HCT116 (cell line): ENCODE results near the gene ZNF436. TPM values are rescaled to one million over a fixed set of nuclear protein-coding genes. Genes with fewer than 3 reads are reported as not detected.
A peak's percentile ranks its signal among the peaks of the same experiment; 100 is the strongest.

Source experiments
- ATAC-seq: fragments of 200-7000 bp; cut with Tn5 transposase; 2 replicates; pipeline ENCODE4 v1.9.1; 2020; ENCODE audit warnings: mild to moderate bottlenecking, moderate library complexity
- BruUV-seq: library from RNA; stranded (reverse); fragments of 400-500 nt; replicated peaks from 2 replicates; lab custom pipeline; 2021; lab: Mats Ljungman, UMichigan
- CTCF ChIA-PET: fragments of 300-600 bp; sonication (Branson Sonifier 250); formaldehyde crosslinking; loops from one replicate; lab custom pipeline; 2021; ENCODE audit warnings: antibody characterized with exemption; lab: Charles Lee
- POLR2A ChIA-PET: fragments of 300-600, 350-600 bp; sonication (Branson Sonifier 250); formaldehyde crosslinking; loops from one replicate; lab custom pipeline; 2021; ENCODE audit warnings: antibody characterized with exemption; lab: Charles Lee
- RAD21 ChIA-PET, 2 experiments: fragments of 300-600 bp; sonication (Branson Sonifier 250); formaldehyde crosslinking; loops; one replicate each; lab custom pipeline; 2023; ENCODE audit warnings: low total read pairs in 2 of 2; ENCODE audit not compliant: uncharacterized antibody in 2 of 2, unreplicated experiment in 2 of 2, low non-redundant PET in 1 of 2; lab: Charles Lee
- DNase-seq: peaks from one replicate; pipeline ENCODE4 v3.0.0-alpha.2; 2010; ENCODE audit warnings: low read depth, low spot score
- H2AFZ ChIP-seq: fragments of 200-600 bp; shearing (Covaris generic), sonication (generic); 2 replicates; pipeline ENCODE4 v1.6.1; 2017; ENCODE audit warnings: low read depth, mixed run types, mixed read lengths, antibody characterized with exemption, low read length; ENCODE audit not compliant: poor library complexity, severe bottlenecking
- H3K27ac ChIP-seq: 2 replicates; pipeline ENCODE4 v1.5.1; 2012; ENCODE audit warnings: low read depth, low read length
- H3K27me3 ChIP-seq: fragments of 200-600 bp; sonication (generic); 2 replicates; pipeline ENCODE4 v1.6.1; 2016; ENCODE audit warnings: mixed run types, low read length, mixed read lengths; ENCODE audit not compliant: insufficient read depth
- H3K36me3 ChIP-seq, 2 experiments: fragments of 200-500 bp in 1 of 2; fragments of 200-600 bp in 1 of 2; sonication (Bioruptor generic) in 1 of 2; sonication (generic) in 1 of 2; 2 replicates each; pipeline versions ENCODE4 v1.5.1 to v1.6.1; 2014 to 2016; ENCODE audit warnings: low read length in 2 of 2, inconsistent platforms in 1 of 2, mixed read lengths in 1 of 2, mixed run types in 1 of 2; ENCODE audit not compliant: insufficient read depth in 2 of 2, control insufficient read depth in 1 of 2
- H3K4me1 ChIP-seq, 2 experiments: fragments of 200-600 bp in 1 of 2; sonication (generic) in 1 of 2; 2 replicates each; pipeline versions ENCODE4 v1.5.1 to v1.6.1; 2012 to 2017; ENCODE audit warnings: low read length in 2 of 2, inconsistent platforms in 1 of 2, mild to moderate bottlenecking in 1 of 2, mixed read lengths in 1 of 2, mixed run types in 1 of 2, moderate library complexity in 1 of 2; ENCODE audit not compliant: insufficient read depth in 2 of 2, control insufficient read depth in 1 of 2
- H3K4me2 ChIP-seq: fragments of 200-600 bp; sonication (generic); 2 replicates; pipeline ENCODE4 v1.6.1; 2017; ENCODE audit warnings: mixed run types, low read length, mixed read lengths
- H3K4me3 ChIP-seq, 2 experiments: fragments of 200-600 bp in 1 of 2; sonication (generic) in 1 of 2; replicated peaks in 1 of 2; 2 replicates each; pipeline ENCODE4 v1.5.1; 2011 to 2016; ENCODE audit warnings: low read length in 2 of 2, control low read depth in 1 of 2, low read depth in 1 of 2, mild to moderate bottlenecking in 1 of 2, mixed read lengths in 1 of 2, mixed run types in 1 of 2
- H3K79me2 ChIP-seq: fragments of 200-600 bp; sonication (generic); 2 replicates; pipeline ENCODE4 v1.6.1; 2017; ENCODE audit warnings: mild to moderate bottlenecking, mixed run types, low read length, moderate library complexity, mixed read lengths; ENCODE audit not compliant: insufficient read depth
- H3K9ac ChIP-seq: fragments of 200-600 bp; sonication (generic); 2 replicates; pipeline ENCODE4 v1.6.1; 2016; ENCODE audit warnings: low read length, mixed read lengths
- H3K9me2 ChIP-seq: fragments of 200-600 bp; sonication (generic), shearing (Covaris generic); 2 replicates; pipeline ENCODE4 v1.6.1; 2017; ENCODE audit warnings: mixed run types, mild to moderate bottlenecking, moderate library complexity; ENCODE audit not compliant: insufficient read depth
- H3K9me3 ChIP-seq, 2 experiments: fragments of 200-500 bp in 1 of 2; fragments of 200-600 bp in 1 of 2; sonication (Bioruptor generic) in 1 of 2; sonication (generic) in 1 of 2; 2 replicates each; pipeline ENCODE4 v1.6.1; 2014 to 2017; ENCODE audit warnings: low read length in 2 of 2, mixed read lengths in 2 of 2, inconsistent platforms in 1 of 2, low read depth in 1 of 2, mild to moderate bottlenecking in 1 of 2, mixed run types in 1 of 2, moderate library complexity in 1 of 2; ENCODE audit not compliant: control insufficient read depth in 1 of 2, insufficient read depth in 1 of 2
- H4K20me1 ChIP-seq: fragments of 200-600 bp; sonication (generic), shearing (Covaris generic); 2 replicates; pipeline ENCODE4 v1.6.1; 2017; ENCODE audit warnings: mixed run types, mild to moderate bottlenecking, moderate library complexity; ENCODE audit not compliant: insufficient read depth
- ATF3 ChIP-seq: IDR thresholded peaks from 2 replicates; pipeline ENCODE4 v1.6.1; 2012
- CBX3 ChIP-seq: IDR thresholded peaks from 2 replicates; pipeline ENCODE4 v1.6.1; 2012; ENCODE audit warnings: low read depth
- EGR1 ChIP-seq: IDR thresholded peaks from 2 replicates; pipeline ENCODE4 v1.6.1; 2012; ENCODE audit warnings: low read depth
- ELF1 ChIP-seq: IDR thresholded peaks from 2 replicates; pipeline ENCODE4 v1.6.1; 2012; ENCODE audit warnings: low read depth, borderline replicate concordance
- EZH2 ChIP-seq: fragments of 200-600 bp; sonication (generic); IDR thresholded peaks from 2 replicates; pipeline ENCODE4 v1.6.1; 2017; ENCODE audit warnings: antibody characterized with exemption, mixed run types
- EZH2phosphoT487 ChIP-seq: fragments of 200-600 bp; IDR thresholded peaks from 2 replicates; pipeline ENCODE4 v1.6.1; 2018; ENCODE audit warnings: antibody characterized with exemption, borderline replicate concordance
- FOSL1 ChIP-seq: IDR thresholded peaks from 2 replicates; pipeline ENCODE4 v1.6.1; 2012; ENCODE audit warnings: low read depth
- JUND ChIP-seq: IDR thresholded peaks from 2 replicates; pipeline ENCODE4 v1.6.1; 2012
- POLR2AphosphoS5 ChIP-seq: IDR thresholded peaks from 2 replicates; pipeline ENCODE4 v1.6.1; 2011; ENCODE audit warnings: mild to moderate bottlenecking, low read depth, low read length, moderate library complexity
- RAD21 ChIP-seq: IDR thresholded peaks from 2 replicates; pipeline ENCODE4 v1.6.1; 2012; ENCODE audit warnings: low read depth, mild to moderate bottlenecking
- SP1 ChIP-seq: IDR thresholded peaks from 2 replicates; pipeline ENCODE4 v1.6.1; 2012; ENCODE audit warnings: low read depth
- YY1 ChIP-seq: IDR thresholded peaks from 2 replicates; pipeline ENCODE4 v1.6.1; 2011; ENCODE audit warnings: low read length, low read depth, moderate library complexity, mild to moderate bottlenecking; ENCODE audit not compliant: insufficient replicate concordance; ENCODE audit errors: extremely low read depth
- ZFX ChIP-seq: fragments of 450-650 bp; IDR thresholded peaks from 2 replicates; pipeline ENCODE4 v1.6.1; 2017
- ZNF274 ChIP-seq: fragments of 200-500 bp; sonication (Bioruptor generic); IDR thresholded peaks from 2 replicates; pipeline ENCODE4 v1.6.1; 2014; ENCODE audit warnings: mild to moderate bottlenecking, low read depth, low read length, inconsistent platforms
- intact Hi-C: fragments of 100-400 bp; cut with micrococcal nuclease; formaldehyde crosslinking; loops from 2 replicates; pipeline ENCODE4 v1.10.0; 2022
- total RNA-seq: library from RNA; stranded (reverse); gene quantifications from one replicate; pipeline ENCODE4 v1.2.1, GENCODE V29; 2021; ENCODE audit not compliant: unreplicated experiment
- TF ChIP-seq, protein P1 (sequence below): IDR thresholded peaks from 2 replicates; pipeline ENCODE4 v1.6.1; 2011; ENCODE audit warnings: mild to moderate bottlenecking, low read length, moderate library complexity; ENCODE audit not compliant: insufficient replicate concordance; ENCODE audit errors: extremely low read depth

ZNF436 gene
- total RNA-seq, 1 experiment from 2014 or later = 8.1 TPM

- H2AFZ ChIP-seq = no peak overlapping the region
- H3K9ac ChIP-seq = no peak overlapping the region
- H3K36me3 ChIP-seq = peaks cover 2 to 37% of the 10 kb centered on the region in 2 experiments; a peak in 3 of 4 replicates
- H4K20me1 ChIP-seq = no peaks in the 10 kb centered on the region
- H3K9me3 ChIP-seq = peaks cover 23 to 50% of the 10 kb centered on the region in 2 experiments; a peak in 3 of 4 replicates
- peak; percentile 77 for TF ChIP-seq CBX3
- no peak for TF ChIP-seq FOSL1
- no peak for TF ChIP-seq ELF1
- TF ChIP-seq RAD21 = no peak
- no peak for TF ChIP-seq ZFX
- TF ChIP-seq EGR1 = no peak
- no peak for TF ChIP-seq JUND
- TF ChIP-seq, protein P1, sequence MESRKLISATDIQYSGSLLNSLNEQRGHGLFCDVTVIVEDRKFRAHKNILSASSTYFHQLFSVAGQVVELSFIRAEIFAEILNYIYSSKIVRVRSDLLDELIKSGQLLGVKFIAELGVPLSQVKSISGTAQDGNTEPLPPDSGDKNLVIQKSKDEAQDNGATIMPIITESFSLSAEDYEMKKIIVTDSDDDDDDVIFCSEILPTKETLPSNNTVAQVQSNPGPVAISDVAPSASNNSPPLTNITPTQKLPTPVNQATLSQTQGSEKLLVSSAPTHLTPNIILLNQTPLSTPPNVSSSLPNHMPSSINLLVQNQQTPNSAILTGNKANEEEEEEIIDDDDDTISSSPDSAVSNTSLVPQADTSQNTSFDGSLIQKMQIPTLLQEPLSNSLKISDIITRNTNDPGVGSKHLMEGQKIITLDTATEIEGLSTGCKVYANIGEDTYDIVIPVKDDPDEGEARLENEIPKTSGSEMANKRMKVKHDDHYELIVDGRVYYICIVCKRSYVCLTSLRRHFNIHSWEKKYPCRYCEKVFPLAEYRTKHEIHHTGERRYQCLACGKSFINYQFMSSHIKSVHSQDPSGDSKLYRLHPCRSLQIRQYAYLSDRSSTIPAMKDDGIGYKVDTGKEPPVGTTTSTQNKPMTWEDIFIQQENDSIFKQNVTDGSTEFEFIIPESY = no peak
- peak; percentile 60 for TF ChIP-seq ZNF274
- TF ChIP-seq EZH2phosphoT487 = no peak
- no peak for TF ChIP-seq SP1
- TF ChIP-seq YY1 = no peak
- no peak for TF ChIP-seq POLR2AphosphoS5
- TF ChIP-seq EZH2 = no peak
- no peak for TF ChIP-seq ATF3
- ChIA-PET RAD21 (no interaction called here), POLR2A (no interaction called here), CTCF (no interaction called here)
- H3K79me2 ChIP-seq = no peaks in the 10 kb centered on the region; the same call in 1 of the 2 replicates
- H3K9me2 ChIP-seq = no peaks in the 10 kb centered on the region
- no peak overlapping the region for H3K4me3 ChIP-seq
- no peaks in the 10 kb centered on the region for H3K27me3 ChIP-seq
- ATAC-seq (no peak), DNase-seq (no peak)
- H3K4me2 ChIP-seq = no peak overlapping the region
- peaks cover 4 to 5% of the 10 kb centered on the region in 2 experiments; a peak in 1 of 4 replicates for H3K4me1 ChIP-seq
- BruUV-seq = no TSS peak
- intact Hi-C loops = no loop called here
- H3K27ac ChIP-seq = no peak overlapping the region
These were observed 7.4 kb downstream of the ZNF436 start for GRCh38 chr1:23362218-23362713.
